Inflammatory macrophage treated with lipopolysaccharide for 1 hour (primary cell): ENCODE results near the gene GMCL2.
"Not testable (repeated sequence)": the region's sequence is repeated elsewhere in the genome, so short reads cannot be mapped to it uniquely, and the experiment has no call there.

Source experiments
- DNase-seq, 2 donors: peaks; one replicate each; pipeline ENCODE4 v3.0.0-alpha.2; 2020 to 2022

The GMCL2 gene

DNA sequence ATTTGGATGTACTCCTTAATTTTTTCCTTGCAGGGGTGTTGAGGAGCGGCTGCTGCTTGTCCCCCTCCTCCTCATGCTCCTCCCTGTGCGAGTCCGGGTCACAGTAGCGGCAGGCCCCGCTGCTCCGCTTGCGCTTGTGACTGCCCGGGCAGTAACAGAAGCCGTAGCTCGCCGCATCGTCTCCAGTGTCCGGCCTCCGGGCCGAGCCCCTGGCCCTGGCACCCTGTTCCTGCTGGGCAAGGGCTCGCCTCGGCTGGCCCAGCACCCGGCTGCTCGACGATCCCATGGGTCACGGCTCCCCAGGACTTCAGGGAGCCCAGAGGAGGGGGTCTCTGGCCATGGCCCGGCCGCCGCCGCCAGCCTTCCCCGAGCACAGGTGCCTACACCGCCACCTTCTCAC is at the start of gene GMCL2:
TSS of gene GMCL2 (minus strand) at position 358 of the 400 bp plus-strand sequence. CDS start at position 286, 72 bp downstream.
- no peak for DNase-seq

DNA sequence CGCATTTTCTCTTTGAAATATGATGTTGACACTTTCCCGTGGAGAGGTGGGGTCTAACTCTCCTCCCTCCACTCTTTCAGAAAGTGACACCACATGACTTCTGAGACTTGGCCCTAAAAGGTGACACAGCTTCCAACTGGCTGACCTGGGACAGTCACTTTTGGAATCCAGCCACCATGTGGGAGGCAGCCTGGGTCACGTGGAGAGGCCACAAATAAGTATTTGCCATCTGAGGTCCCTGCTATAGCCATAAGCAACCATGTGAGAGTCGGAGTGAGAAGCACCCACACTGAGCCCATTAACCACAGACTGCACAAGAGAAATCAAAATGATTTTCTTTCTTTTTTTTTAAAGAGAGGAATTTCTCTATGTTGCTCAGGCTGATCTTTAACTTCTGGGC is 49.5 kb upstream of the GMCL2 start:
- peak; percentile 63 to 72 for DNase-seq

- no peak for DNase-seq
These were observed 49.0 kb upstream of the GMCL2 start for GRCh38 chr5:178236126-178236525.

DNA sequence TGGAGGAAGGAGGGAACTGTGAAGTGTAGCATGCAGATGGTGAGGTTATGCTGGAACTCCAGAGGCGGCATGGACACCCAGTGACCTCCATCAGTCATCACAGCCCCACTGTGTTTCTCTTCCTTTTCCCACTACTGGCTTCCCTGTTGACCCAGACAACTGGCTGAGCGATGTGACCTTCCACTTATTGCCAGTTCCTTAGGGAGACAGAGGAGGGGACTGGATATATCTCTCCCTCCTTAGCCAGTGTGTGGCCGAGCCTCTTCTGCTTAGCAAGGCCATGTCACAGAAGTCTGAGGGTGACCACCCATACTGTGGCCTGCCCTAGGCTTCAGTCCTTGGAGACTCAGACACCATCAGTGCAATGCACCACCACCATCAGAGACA is 48.4 kb upstream of the GMCL2 start:
- no peak for DNase-seq

DNA sequence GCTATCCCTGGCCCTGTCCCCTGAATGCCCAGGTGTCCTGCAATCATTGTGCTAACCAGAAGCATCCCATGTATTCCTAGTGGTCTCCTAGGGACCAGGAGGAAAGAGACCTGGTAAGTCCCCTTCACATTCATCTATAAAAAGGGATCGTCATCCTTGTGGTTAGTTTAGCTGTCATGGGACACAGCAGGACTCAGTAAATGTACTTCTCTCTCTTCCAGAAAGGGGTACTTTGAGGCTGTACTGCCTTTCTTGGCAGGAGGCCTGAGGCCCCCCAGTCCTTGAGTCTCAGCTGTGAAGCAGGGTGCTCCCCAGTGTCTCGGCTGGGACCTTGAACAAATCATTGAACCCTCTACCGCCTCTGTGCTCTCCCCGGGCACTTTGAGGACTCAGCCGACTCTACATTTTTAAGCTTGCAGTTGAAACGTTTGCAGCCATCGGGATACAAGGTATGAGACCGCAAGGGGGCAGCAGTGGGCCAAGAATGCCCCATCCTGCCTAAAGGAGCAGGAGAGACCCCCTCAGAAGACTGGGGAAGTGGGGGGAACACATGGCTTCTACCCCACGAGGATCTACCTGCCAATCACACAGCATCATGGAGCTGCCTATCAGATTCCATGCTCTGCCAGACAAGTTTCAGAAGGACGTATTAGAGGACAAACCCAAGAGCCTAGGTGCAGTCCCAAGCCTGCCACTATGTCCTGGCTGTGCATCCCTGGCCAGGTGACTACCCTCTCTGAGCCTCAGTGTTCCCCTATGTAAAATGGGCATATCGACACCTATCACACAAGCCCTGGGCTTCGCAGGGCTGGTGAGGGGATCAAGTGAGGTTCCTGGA is 47.8 kb upstream of the GMCL2 start:
- peak in 1 of 2 donors; percentile 84 for DNase-seq

DNA sequence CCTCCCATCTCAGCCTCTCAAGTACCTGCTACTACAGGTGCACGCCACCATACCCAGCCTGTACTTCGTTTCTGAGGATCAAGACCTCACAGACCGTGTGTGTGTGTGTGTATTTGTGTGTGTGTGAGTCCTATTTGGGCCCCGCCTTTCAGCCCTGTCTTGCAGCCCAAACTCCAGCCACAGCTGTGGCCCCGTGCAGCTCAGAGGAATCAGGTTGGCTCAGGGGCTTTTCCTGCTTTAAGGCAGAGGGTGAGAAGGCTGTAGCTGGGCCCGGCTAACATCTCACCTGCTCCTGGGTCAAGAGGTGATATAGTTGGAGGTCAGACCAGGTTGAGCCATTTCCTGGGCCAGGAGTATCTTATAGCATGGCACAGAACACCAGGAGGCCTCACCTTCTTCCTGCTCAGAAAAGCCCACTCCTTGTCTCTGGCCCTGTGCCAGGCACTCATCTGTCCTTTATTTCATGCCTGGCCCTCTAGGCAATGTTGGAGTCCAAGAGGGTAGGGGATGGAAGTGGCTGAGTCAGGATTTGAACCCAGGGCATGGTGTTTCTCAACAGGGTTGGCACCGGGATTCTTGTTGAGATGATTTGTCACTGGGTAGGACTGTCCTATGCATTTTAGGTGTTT is 47.1 kb upstream of the GMCL2 start:
- no peak for DNase-seq

- DNase-seq: no peak
These were observed 45.8 kb upstream of the GMCL2 start for GRCh38 chr5:178232920-178233429.

GRCh38 chr5:178232124-178232919 is 45.2 kb upstream of the GMCL2 start, which contains the start of gene PHYKPL:
TSS of gene PHYKPL (minus strand) at chr5:178232802. CDS start at chr5:178232550, 252 bp downstream.
- peak; percentile 43 to 64 for DNase-seq

DNA sequence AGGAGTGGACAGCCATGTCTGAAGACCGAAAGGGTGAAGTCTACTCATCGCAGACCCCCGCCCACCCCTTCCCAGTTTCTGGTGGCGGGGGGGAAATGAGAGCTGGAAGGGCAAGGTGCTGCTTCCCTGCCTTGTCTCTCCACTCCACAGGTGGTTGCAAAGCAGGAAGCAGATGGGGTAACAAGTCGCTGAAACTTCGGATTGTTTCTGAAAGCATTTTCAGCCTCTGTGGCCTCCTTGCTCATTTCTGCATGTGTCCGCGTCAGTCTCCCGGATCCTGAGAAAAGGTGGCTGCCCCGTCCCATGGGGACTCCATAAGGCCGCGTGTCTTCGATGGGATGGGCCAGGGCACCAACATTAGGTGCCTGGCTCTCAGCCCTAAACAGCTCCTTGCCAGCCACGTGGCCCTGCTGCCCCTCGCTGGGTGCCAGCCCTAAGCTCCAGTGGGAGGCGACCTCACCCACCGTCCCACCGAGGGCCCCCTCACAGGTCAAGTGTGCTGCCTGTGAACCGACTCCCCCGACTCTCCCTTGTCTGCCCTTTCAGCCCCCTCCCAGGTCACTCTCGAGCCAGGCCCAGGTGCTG is 44.5 kb upstream of the GMCL2 start:
- DNase-seq: no peak

- DNase-seq: no peak
These were observed 43.8 kb upstream of the GMCL2 start for GRCh38 chr5:178230879-178231538.

DNA sequence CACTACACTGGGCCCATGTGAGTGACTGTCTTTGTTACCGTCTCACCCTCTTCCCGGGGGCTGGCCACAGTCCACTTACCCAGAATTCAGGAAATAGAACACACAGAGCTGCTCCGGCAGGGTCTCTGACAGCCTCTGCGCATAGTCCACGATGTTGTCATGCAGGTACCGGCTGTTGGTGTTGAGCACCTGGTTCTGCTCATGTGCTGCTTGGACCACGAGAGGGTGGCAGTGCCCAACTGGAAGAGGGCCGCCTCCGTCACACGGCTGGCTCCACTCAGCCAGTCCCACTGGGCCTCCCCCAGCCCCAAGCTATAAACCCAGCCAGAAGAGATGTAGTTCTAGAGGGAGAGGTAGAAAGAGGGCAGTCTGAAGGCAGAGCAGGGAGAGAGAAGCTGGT is 42.7 kb upstream of the GMCL2 start:
- no peak for DNase-seq

- not testable (repeated sequence) for DNase-seq
These were observed 41.9 kb upstream of the GMCL2 start for GRCh38 chr5:178229111-178229510.

DNA sequence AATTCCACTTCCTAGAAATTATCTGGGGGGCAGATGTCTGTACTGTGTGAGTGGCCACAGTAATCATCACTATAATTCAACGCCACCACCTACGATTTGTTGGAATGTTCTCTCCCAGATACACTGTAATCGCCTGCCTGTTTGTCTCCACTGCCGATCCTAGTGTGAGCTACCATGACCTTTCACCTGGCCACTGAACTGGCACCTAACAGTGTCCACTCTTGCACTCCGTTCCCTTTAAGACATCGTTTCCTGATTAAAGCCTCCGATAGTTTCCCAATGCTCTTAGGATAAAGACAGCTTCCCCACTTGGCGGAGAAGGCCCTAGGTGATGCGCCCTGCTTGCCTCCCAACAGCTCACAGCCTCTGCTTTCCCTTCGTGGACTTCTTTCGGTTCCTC is 41.4 kb upstream of the GMCL2 start:
- DNase-seq: no peak

DNA sequence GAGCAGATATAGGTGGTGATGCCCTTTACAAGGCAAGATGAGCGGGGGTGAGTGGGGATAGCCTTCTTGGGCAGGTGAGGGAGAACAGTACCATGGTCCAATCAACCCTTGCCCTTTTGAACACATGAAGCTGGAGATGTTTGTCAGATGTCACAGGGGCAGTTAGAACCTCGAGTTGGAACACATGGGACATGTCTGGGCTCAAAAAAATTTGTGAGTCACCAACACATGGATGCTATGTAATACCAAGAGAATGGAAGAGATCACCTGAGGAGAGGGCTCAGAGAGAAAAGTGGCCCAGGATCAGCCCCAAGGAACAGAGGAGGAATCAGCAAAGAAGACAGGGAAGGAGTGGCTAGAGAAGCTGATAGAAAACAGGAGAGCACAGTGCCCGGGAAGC is 40.8 kb upstream of the GMCL2 start:
- DNase-seq: no peak

DNA sequence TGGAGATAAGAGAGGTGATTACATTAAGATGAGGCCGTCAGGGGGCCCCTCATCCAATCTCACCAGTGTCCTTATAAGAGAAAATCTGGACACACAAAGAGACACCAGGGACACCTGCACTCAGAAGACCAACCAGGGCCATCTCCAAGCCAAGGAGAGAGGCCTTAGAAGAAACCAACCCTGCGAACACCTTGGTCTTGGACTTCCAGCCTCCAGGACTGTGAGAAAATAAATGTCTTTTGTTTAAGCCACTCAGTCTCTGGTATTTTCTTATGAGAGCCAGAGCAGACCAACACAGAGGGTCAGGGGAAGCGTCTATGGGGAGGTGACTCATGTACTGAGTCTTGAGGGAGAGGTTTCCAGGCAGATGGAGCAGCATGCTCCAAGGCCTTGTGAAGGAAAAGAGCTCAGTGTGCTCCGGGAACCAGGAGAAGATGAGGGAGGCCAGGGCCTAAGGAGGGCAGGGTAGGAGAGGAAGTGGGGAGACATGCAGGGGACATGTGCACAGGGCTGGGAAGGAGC is 40.0 kb upstream of the GMCL2 start:
- DNase-seq: no peak

GRCh38 chr5:178225174-178225573 is 38.0 kb upstream of the GMCL2 start:
- no peak for DNase-seq

- no peak for DNase-seq
These were observed 37.2 kb upstream of the GMCL2 start for GRCh38 chr5:178224403-178224802.

- DNase-seq: no peak
These were observed 36.7 kb upstream of the GMCL2 start for GRCh38 chr5:178223828-178224335.

DNA sequence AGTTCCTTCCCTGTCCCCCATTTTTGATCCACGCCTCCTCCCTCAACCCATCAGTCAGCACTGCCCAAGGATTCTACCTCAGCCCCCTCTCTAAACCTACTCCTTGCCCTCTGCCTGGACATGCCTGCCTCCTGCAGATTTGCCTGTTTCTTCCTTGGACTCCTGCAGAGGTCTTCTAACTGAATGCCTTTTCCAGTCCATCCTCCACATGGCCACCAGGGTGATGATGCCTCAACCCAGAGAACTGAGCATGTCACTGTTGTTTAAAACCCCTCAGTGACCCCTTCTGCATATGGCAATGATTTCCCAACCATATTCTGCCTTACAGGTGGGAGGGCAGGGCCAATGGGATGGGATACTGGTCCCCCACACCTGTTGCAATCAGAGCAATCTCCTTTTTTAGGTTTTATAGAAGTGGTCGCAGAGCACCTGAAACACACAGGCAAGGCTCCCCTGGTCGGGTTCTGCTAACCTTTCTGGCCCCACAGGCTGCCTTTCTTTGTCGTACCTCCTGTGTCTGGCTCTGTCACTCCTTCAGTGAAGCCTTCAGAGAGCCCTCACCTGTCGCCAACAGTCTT is 36.1 kb upstream of the GMCL2 start:
- DNase-seq: no peak

GRCh38 chr5:178222292-178222691 is 35.1 kb upstream of the GMCL2 start:
- DNase-seq: no peak

GRCh38 chr5:178221853-178222252 is 34.7 kb upstream of the GMCL2 start:
- DNase-seq: no peak
